H54 (cell line): Measurements from ENCODE around the gene CCDC92.

ENCODE experiments used
- DNase-seq: peaks from one replicate; pipeline ENCODE4 v3.0.0; 2011; ENCODE audit warnings: low spot score, mixed read lengths; ENCODE audit not compliant: insufficient read length
- FAIRE-seq: peaks from 3 replicates; lab custom pipeline; 2011; peaks lifted over from hg19 to GRCh38; lab: Jason Lieb, UNC
- POLR2A ChIP-seq: IDR thresholded peaks from 2 replicates; pipeline ENCODE4 v1.6.1; 2011; ENCODE audit warnings: low read depth, mild to moderate bottlenecking, low read length

Gene CCDC92

GRCh38 chr12:123976227-123976826 lies 3.7 kb upstream of the CCDC92 start:
- no peak for DNase-seq
- no peak for TF ChIP-seq POLR2A
- no peak for FAIRE-seq

GRCh38 chr12:123973552-123974341 lies 1.1 kb upstream of the CCDC92 start:
- FAIRE-seq, result peak; percentile 23
- TF ChIP-seq POLR2A, result no peak
- peak; percentile 30 for DNase-seq

- peak; percentile 38 for DNase-seq
- TF ChIP-seq POLR2A, result no peak
- FAIRE-seq, result peak; percentile 87
These were observed 718 bp downstream of the CCDC92 start for GRCh38 chr12:123971770-123972456.

- no peak for TF ChIP-seq POLR2A
- DNase-seq (no peak), FAIRE-seq (no peak)
These were observed 1.2 kb downstream of the CCDC92 start for GRCh38 chr12:123971449-123971769.

- DNase-seq, result no peak
- TF ChIP-seq POLR2A, result no peak
- FAIRE-seq, result no peak
These were observed 5.5 kb downstream of the CCDC92 start for GRCh38 chr12:123967121-123967586.

GRCh38 chr12:123966596-123966995 lies 6.0 kb downstream of the CCDC92 start:
- TF ChIP-seq POLR2A, result no peak
- no peak for DNase-seq

GRCh38 chr12:123965382-123965781 lies 7.2 kb downstream of the CCDC92 start:
- DNase-seq, result no peak
- TF ChIP-seq POLR2A, result no peak
- FAIRE-seq, result no peak

More at GRCh38 chr12:123966596-123966995, 6.0 kb downstream of the CCDC92 start:
- no peak for FAIRE-seq

- no peak for DNase-seq
- TF ChIP-seq POLR2A, result no peak
- FAIRE-seq, result no peak
These were observed 8.8 kb downstream of the CCDC92 start for GRCh38 chr12:123963821-123964220.

GRCh38 chr12:123962513-123962912 lies 10.1 kb downstream of the CCDC92 start:
- no peak for DNase-seq
- no peak for TF ChIP-seq POLR2A
- no peak for FAIRE-seq

GRCh38 chr12:123961585-123962345 lies 10.9 kb downstream of the CCDC92 start:
- FAIRE-seq, result no peak
- DNase-seq, result no peak
- TF ChIP-seq POLR2A, result no peak

GRCh38 chr12:123960856-123961255 lies 11.8 kb downstream of the CCDC92 start:
- no peak for TF ChIP-seq POLR2A
- DNase-seq (no peak), FAIRE-seq (no peak)

- TF ChIP-seq POLR2A, result no peak
- FAIRE-seq, result no peak
- no peak for DNase-seq
These were observed 12.4 kb downstream of the CCDC92 start for GRCh38 chr12:123960029-123960735.

GRCh38 chr12:123958876-123959275 lies 13.8 kb downstream of the CCDC92 start:
- FAIRE-seq, result no peak
- no peak for TF ChIP-seq POLR2A
- no peak for DNase-seq
